H9 (cell line): ENCODE measurements around the gene RTTN. TPM values are rescaled to one million over a fixed set of nuclear protein-coding genes. Genes with fewer than 3 reads are reported as not detected.

ENCODE experiments used
- DNase-seq: peaks from one replicate; pipeline ENCODE4 v3.0.0-alpha.2; 2017
- H2AFZ ChIP-seq: one replicate; pipeline ENCODE4 v1.6.1; 2013; ENCODE audit warnings: mild to moderate bottlenecking, low read length, control low read depth, moderate library complexity
- H2AK5ac ChIP-seq: 2 replicates; pipeline ENCODE4 v1.6.1; 2013; ENCODE audit warnings: low read length, control low read depth, mixed read lengths; ENCODE audit not compliant: insufficient read length
- H2BK120ac ChIP-seq: one replicate; pipeline ENCODE4 v1.6.1; 2013; ENCODE audit warnings: low read depth, mild to moderate bottlenecking, low read length, control low read depth, inconsistent platforms; ENCODE audit not compliant: poor library complexity, severe bottlenecking
- H2BK12ac ChIP-seq: 2 replicates; pipeline ENCODE4 v1.6.1; 2013; ENCODE audit warnings: low read length, control low read depth, mixed read lengths, low read depth; ENCODE audit not compliant: insufficient read length
- H2BK15ac ChIP-seq: 2 replicates; pipeline ENCODE4 v1.6.1; 2013; ENCODE audit warnings: low read depth, low read length, control low read depth
- H2BK20ac ChIP-seq: one replicate; pipeline ENCODE4 v1.6.1; 2013; ENCODE audit warnings: low read depth, mild to moderate bottlenecking, low read length, control low read depth, inconsistent platforms; ENCODE audit not compliant: poor library complexity, severe bottlenecking
- H2BK5ac ChIP-seq: 2 replicates; pipeline ENCODE4 v1.6.1; 2013; ENCODE audit warnings: low read length, control low read depth, mixed read lengths; ENCODE audit not compliant: insufficient read length
- H3K14ac ChIP-seq: 2 replicates; pipeline ENCODE4 v1.6.1; 2013; ENCODE audit warnings: low read length, control low read depth; ENCODE audit not compliant: insufficient read depth
- H3K18ac ChIP-seq: 2 replicates; pipeline ENCODE4 v1.6.1; 2013; ENCODE audit warnings: low read depth, mild to moderate bottlenecking, mixed read lengths, low read length, control low read depth; ENCODE audit not compliant: insufficient read length
- H3K23ac ChIP-seq: 2 replicates; pipeline ENCODE4 v1.6.1; 2013; ENCODE audit warnings: low read length, control low read depth, mixed read lengths, low read depth; ENCODE audit not compliant: insufficient read length
- H3K23me2 ChIP-seq: 2 replicates; pipeline ENCODE4 v1.6.1; 2013; ENCODE audit warnings: low read depth, mild to moderate bottlenecking, mixed read lengths, low read length, control low read depth; ENCODE audit not compliant: insufficient read length, poor library complexity, severe bottlenecking
- H3K27ac ChIP-seq: 2 replicates; pipeline ENCODE4 v1.5.1; 2013; ENCODE audit warnings: low read length, control low read depth, mixed read lengths, low read depth; ENCODE audit not compliant: insufficient read length
- H3K27me3 ChIP-seq: 2 replicates; pipeline ENCODE4 v1.6.1; 2013; ENCODE audit warnings: low read length, control low read depth, inconsistent platforms; ENCODE audit not compliant: insufficient read depth
- H3K4ac ChIP-seq: 2 replicates; pipeline ENCODE4 v1.6.1; 2013; ENCODE audit warnings: low read depth, mild to moderate bottlenecking, control low read depth, inconsistent platforms, low read length, moderate library complexity
- H3K4me1 ChIP-seq: 2 replicates; pipeline ENCODE4 v1.6.1; 2013; ENCODE audit warnings: low read length, control low read depth, inconsistent platforms; ENCODE audit not compliant: insufficient read depth
- H3K4me2 ChIP-seq: 2 replicates; pipeline ENCODE4 v1.6.1; 2013; ENCODE audit warnings: low read length, control low read depth, mixed read lengths; ENCODE audit not compliant: insufficient read length, insufficient read depth
- H3K56ac ChIP-seq: 2 replicates; pipeline ENCODE4 v1.6.1; 2013; ENCODE audit warnings: low read depth, mild to moderate bottlenecking, mixed read lengths, low read length, control low read depth; ENCODE audit not compliant: insufficient read length
- H3K79me1 ChIP-seq: 2 replicates; pipeline ENCODE4 v1.6.1; 2013; ENCODE audit warnings: low read depth, mild to moderate bottlenecking, moderate library complexity, low read length, control low read depth, inconsistent platforms; ENCODE audit not compliant: insufficient read depth, poor library complexity, severe bottlenecking
- H3K79me2 ChIP-seq: 2 replicates; pipeline ENCODE4 v1.6.1; 2013; ENCODE audit warnings: low read length, control low read depth, inconsistent platforms; ENCODE audit not compliant: insufficient read depth
- H3K9ac ChIP-seq: 2 replicates; pipeline ENCODE4 v1.6.1; 2013; ENCODE audit warnings: low read length, control low read depth, mixed read lengths; ENCODE audit not compliant: insufficient read length; ENCODE audit errors: extremely low read depth
- H3K9me3 ChIP-seq: one replicate; pipeline ENCODE4 v1.6.1; 2013; ENCODE audit warnings: low read depth, low read length, inconsistent platforms; ENCODE audit not compliant: control insufficient read depth
- H3T11ph ChIP-seq: one replicate; pipeline ENCODE4 v1.6.1; 2013; ENCODE audit warnings: mild to moderate bottlenecking, low read length, control low read depth, inconsistent platforms
- H4K20me1 ChIP-seq: one replicate; pipeline ENCODE4 v1.6.1; 2013; ENCODE audit not compliant: control insufficient read depth, insufficient read length, insufficient read depth
- H4K5ac ChIP-seq: 2 replicates; pipeline ENCODE4 v1.6.1; 2013; ENCODE audit warnings: low read depth, mild to moderate bottlenecking, mixed read lengths, low read length, control low read depth; ENCODE audit not compliant: insufficient read length
- H4K8ac ChIP-seq: replicated peaks from 2 replicates; pipeline ENCODE4 v1.6.1; 2013; ENCODE audit warnings: low read length, control low read depth, mixed read lengths, low read depth; ENCODE audit not compliant: insufficient read length
- H4K91ac ChIP-seq: 2 replicates; pipeline ENCODE4 v1.6.1; 2013; ENCODE audit warnings: low read depth, mild to moderate bottlenecking, moderate library complexity, mixed read lengths, low read length, control low read depth; ENCODE audit not compliant: insufficient read length
- H3K27ac Mint-ChIP-seq, 3 experiments: 2 replicates in 2 of 3; 3 replicates in 1 of 3; pipeline ENCODE4 v1.8.0; 2020 to 2021; ENCODE audit warnings: mixed read lengths in 3 of 3, mild to moderate bottlenecking in 1 of 3, moderate library complexity in 1 of 3
- H3K27me3 Mint-ChIP-seq: 2 replicates; pipeline ENCODE4 v1.8.0; 2021; ENCODE audit warnings: low read depth, mild to moderate bottlenecking, moderate library complexity, mixed read lengths
- H3K36me3 Mint-ChIP-seq, 3 experiments: 2 replicates in 2 of 3; 3 replicates in 1 of 3; pipeline ENCODE4 v1.8.0; 2020 to 2021; ENCODE audit warnings: low read depth in 3 of 3, mixed read lengths in 3 of 3; ENCODE audit not compliant: insufficient read depth in 1 of 3
- H3K4me1 Mint-ChIP-seq, 2 experiments: 2 replicates each; pipeline ENCODE4 v1.8.0; 2020; ENCODE audit warnings: mixed read lengths in 2 of 2
- H3K4me3 Mint-ChIP-seq, 2 experiments: 2 replicates in 1 of 2; 3 replicates in 1 of 2; pipeline ENCODE4 v1.8.0; 2020 to 2021; ENCODE audit warnings: mild to moderate bottlenecking in 2 of 2, mixed read lengths in 2 of 2, moderate library complexity in 1 of 2
- H3K9me3 Mint-ChIP-seq, 2 experiments: 2 replicates in 1 of 2; 3 replicates in 1 of 2; pipeline ENCODE4 v1.8.0; 2020; ENCODE audit warnings: mild to moderate bottlenecking in 2 of 2, mixed read lengths in 2 of 2, moderate library complexity in 1 of 2
- CTCF ChIP-seq: fragments of 200-600 bp; sonication (generic); conservative IDR thresholded peaks from 3 replicates; pipeline ENCODE4 v1.8.0; 2021; ENCODE audit warnings: antibody characterized with exemption, mild to moderate bottlenecking
- total RNA-seq: library from RNA; stranded (reverse); gene quantifications from 2 replicates; pipeline ENCODE4 v1.2.1, GENCODE V29; 2021

RTTN gene
- total RNA-seq, 1 experiment from 2014 or later, result 17.6 TPM

GRCh38 chr18:70233974-70234373, 28.5 kb upstream of the RTTN start:
- Histone ChIP-seq H3K23me2 (no peaks in the 10 kb centered on the region), H2BK20ac (no peak overlapping the region), H2AFZ (no peak overlapping the region), H3K4ac (no peak overlapping the region), H3K4me2 (no peak overlapping the region), H3K23ac (no peak overlapping the region), H4K20me1 (no peaks in the 10 kb centered on the region), H3K14ac (no peak overlapping the region), H3K79me1 (no peaks in the 10 kb centered on the region), H2AK5ac (no peak overlapping the region), H2BK15ac (no peak overlapping the region), H3T11ph (no peak overlapping the region), H3K56ac (no peak overlapping the region), H2BK5ac (no peak overlapping the region), H4K91ac (no peak overlapping the region), H2BK120ac (no peak overlapping the region), H3K18ac (no peak overlapping the region), H4K5ac (no peak overlapping the region), H3K79me2 (no peaks in the 10 kb centered on the region), H2BK12ac (no peak overlapping the region), H3K9me3 (no peaks in the 10 kb centered on the region), H3K27ac (no peak overlapping the region), H3K4me1 (peaks cover 4% of the 10 kb centered on the region; the same call in 1 of the 2 replicates), H3K9ac (no peak overlapping the region), H4K8ac (no peak overlapping the region), H3K27me3 (no peaks in the 10 kb centered on the region)
- TF ChIP-seq CTCF, result no peak
- Mint-ChIP-seq H3K4me1 (peaks cover 3 to 7% of the 10 kb centered on the region in 2 experiments; a peak in 3 of 4 replicates), H3K4me3 (no peak overlapping the region), H3K36me3 (no peaks in the 10 kb centered on the region; a peak in 1 of 7 replicates), H3K9me3 (peaks cover 3 to 6% of the 10 kb centered on the region in 2 experiments; a peak in 2 of 5 replicates), H3K27me3 (peaks cover 4% of the 10 kb centered on the region), H3K27ac (no peak overlapping the region)
- DNase-seq, result no peak
